Uterus (tissue), 4 donors: ENCODE measurements around the gene KIF1A. TPM values are rescaled to one million over a fixed set of nuclear protein-coding genes. Genes with fewer than 3 reads are reported as not detected.

Source experiments
- DNase-seq, 2 donors: peaks; one replicate each; pipeline ENCODE4 v3.0.0-alpha.2; 2019 to 2020
- H3K27ac ChIP-seq, 2 donors: fragments of 200-600 bp; sonication (generic); 1 replicate in 1 of 2; 2 replicates in 1 of 2; pipeline ENCODE4 v1.5.1; 2016 to 2018
- H3K27me3 ChIP-seq, 2 donors: fragments of 200-600 bp; sonication (generic); one replicate each; pipeline ENCODE4 v1.5.1; 2018 to 2019; ENCODE audit warnings: control low read depth in 1 of 2
- H3K36me3 ChIP-seq, 2 donors: fragments of 200-600 bp; sonication (generic); one replicate each; pipeline ENCODE4 v1.5.1; 2019; ENCODE audit warnings: control low read depth in 1 of 2
- H3K4me1 ChIP-seq, 2 donors: fragments of 200-600 bp; sonication (generic); one replicate each; pipeline ENCODE4 v1.5.1; 2018 to 2019; ENCODE audit warnings: control low read depth in 1 of 2
- H3K4me3 ChIP-seq, 2 donors: fragments of 200-600 bp; sonication (generic); 1 replicate in 1 of 2; 2 replicates in 1 of 2; pipeline ENCODE4 v1.5.1; 2018 to 2019; ENCODE audit warnings: mild to moderate bottlenecking in 1 of 2
- H3K9me3 ChIP-seq, 2 donors: fragments of 200-600 bp; sonication (generic); one replicate each; pipeline ENCODE4 v1.5.1; 2019; ENCODE audit warnings: control low read depth in 1 of 2
- POLR2A ChIP-seq, 2 donors: fragments of 450-650 bp; IDR thresholded peaks; one replicate each; pipeline ENCODE4 v1.6.1; 2016; ENCODE audit warnings: antibody characterized with exemption in 2 of 2, mild to moderate bottlenecking in 1 of 2, moderate library complexity in 1 of 2
- intact Hi-C: fragments of 100-400 bp; cut with DNase I; formaldehyde crosslinking; loops from one replicate; pipeline ENCODE4 v1.15.1; 2023; ENCODE audit warnings: low total_unique reads
- total RNA-seq, 4 donors: library from RNA; depleted of rRNA in 3 of 4; stranded (reverse); fragments of >200 nt in 3 of 4; gene quantifications; one replicate each; pipeline versions ENCODE4 v1.1.0 to v1.2.4, GENCODE V29; 2014 to 2023
- TF ChIP-seq, protein P1 (sequence below), 4 experiments: fragments of 200-600 bp in 2 of 4; fragments of 450-650 bp in 2 of 4; sonication (generic) in 2 of 4; IDR thresholded peaks; one replicate each; pipeline ENCODE4 v1.5.1; 2016 to 2019; ENCODE audit warnings: antibody characterized with exemption in 4 of 4, mild to moderate bottlenecking in 2 of 4, moderate library complexity in 1 of 4
- donor health status: DM: yes; HTN: yes; CAD: no.

KIF1A gene
- total RNA-seq, 4 donors from 2014 or later = 0.37 to 12.9 TPM; not detected in 2

DNA sequence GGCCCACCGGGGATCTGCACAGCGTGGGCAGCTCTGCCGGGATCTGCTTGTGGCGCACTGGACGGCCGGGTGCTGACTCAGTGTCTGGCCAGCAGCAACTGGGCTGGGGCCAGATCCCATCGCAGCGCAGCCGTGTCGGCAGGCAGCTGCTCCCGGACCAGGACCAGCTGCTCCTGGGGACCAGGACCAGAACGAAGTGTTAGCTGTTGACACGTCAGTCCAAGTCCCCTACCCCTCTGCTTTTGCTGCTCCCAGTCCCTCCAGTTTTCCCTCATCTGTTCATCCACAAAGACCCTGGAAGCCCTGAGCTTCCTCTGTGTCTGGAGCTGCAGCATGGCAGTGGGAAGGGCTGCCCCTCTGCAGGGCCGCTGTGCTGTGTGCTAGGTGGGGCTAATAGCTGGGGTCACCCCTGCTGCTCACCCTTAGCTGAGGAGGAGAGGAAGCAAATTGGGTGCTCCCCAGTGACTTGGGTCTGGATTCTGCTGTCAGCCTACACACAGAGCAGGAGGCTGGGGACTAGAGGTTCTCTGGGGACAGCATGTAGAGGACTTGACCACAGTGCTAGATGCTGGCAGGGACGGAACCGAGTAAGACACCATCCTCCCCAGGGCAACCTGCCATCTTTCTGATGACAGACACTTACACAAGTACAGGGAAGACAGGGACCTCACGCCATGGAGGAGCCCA lies 16.9 kb upstream of the KIF1A start:
- intact Hi-C loops = no loop called here
- no peaks in the 10 kb centered on the region for H3K9me3 ChIP-seq
- no peaks in the 10 kb centered on the region for H3K27me3 ChIP-seq
- no peaks in the 10 kb centered on the region for H3K4me1 ChIP-seq
- DNase-seq = peak in 1 of 2 donors; percentile 46
- no peak overlapping the region for H3K4me3 ChIP-seq
- TF ChIP-seq, protein P1, sequence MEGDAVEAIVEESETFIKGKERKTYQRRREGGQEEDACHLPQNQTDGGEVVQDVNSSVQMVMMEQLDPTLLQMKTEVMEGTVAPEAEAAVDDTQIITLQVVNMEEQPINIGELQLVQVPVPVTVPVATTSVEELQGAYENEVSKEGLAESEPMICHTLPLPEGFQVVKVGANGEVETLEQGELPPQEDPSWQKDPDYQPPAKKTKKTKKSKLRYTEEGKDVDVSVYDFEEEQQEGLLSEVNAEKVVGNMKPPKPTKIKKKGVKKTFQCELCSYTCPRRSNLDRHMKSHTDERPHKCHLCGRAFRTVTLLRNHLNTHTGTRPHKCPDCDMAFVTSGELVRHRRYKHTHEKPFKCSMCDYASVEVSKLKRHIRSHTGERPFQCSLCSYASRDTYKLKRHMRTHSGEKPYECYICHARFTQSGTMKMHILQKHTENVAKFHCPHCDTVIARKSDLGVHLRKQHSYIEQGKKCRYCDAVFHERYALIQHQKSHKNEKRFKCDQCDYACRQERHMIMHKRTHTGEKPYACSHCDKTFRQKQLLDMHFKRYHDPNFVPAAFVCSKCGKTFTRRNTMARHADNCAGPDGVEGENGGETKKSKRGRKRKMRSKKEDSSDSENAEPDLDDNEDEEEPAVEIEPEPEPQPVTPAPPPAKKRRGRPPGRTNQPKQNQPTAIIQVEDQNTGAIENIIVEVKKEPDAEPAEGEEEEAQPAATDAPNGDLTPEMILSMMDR (IDR thresholded peaks at IDR 0.05) = no peak
- TF ChIP-seq POLR2A (IDR thresholded peaks at IDR 0.05) = no peak
- no peaks in the 10 kb centered on the region for H3K36me3 ChIP-seq
- H3K27ac ChIP-seq = no peak overlapping the region

DNA sequence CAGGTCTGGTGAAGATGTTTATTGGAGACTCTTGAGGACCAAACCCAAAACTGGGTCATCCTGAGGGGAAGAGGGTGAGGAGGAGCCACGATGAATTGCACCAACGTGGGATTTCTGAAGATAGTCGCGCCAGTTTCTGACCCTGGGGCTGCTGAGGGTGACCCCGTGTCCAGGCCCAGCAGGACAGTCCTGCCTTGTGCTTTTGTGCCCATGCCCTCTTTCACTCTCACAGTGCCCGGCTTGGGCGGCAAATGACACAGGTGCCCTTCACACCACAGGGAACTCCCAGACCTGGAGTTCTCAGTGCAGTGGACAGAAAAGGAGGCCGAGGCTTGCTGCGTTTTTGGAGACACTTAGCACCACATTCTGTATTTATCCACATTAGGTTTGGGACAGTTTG lies 15.5 kb upstream of the KIF1A start:
- Histone ChIP-seq H3K4me1 (no peaks in the 10 kb centered on the region), H3K27me3 (no peaks in the 10 kb centered on the region), H3K36me3 (no peaks in the 10 kb centered on the region), H3K4me3 (no peak overlapping the region), H3K27ac (no peak overlapping the region), H3K9me3 (no peaks in the 10 kb centered on the region)
- intact Hi-C loops = no loop called here
- DNase-seq = no peak
- TF ChIP-seq, protein P1 (IDR thresholded peaks at IDR 0.05) = no peak
- no peak for TF ChIP-seq POLR2A (IDR thresholded peaks at IDR 0.05)

DNA sequence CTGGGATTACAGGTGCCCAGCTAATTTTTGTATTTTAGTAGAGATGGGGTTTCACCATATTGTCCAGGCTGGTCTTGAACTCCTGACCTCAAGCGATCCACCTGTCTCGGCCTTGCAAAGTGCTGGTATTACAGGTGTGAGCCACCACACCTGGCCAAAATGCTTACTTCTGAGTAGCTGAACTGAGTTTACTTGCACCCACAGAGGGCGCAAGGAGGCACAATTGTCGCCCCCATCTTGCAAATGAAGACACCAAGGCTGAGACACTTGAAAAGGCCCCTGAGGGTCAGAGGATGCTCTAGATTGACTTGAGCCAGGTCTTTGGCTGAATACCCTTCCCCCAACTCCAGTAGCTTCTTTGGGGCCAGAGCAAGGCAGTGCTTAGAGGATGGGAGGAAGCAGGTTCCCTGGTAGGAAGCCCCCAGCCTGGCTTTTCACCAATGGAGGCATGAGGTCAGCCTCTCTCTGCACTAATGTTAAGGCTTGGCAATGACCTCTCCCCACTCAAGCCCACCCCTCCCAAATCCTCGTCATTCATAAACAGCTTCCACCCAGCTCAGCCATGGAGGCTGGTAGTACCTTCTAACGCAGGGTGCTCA lies 14.5 kb upstream of the KIF1A start:
- H3K27ac ChIP-seq = no peak overlapping the region
- intact Hi-C loops = no loop called here
- DNase-seq = no peak
- no peaks in the 10 kb centered on the region for H3K4me1 ChIP-seq
- no peaks in the 10 kb centered on the region for H3K36me3 ChIP-seq
- no peaks in the 10 kb centered on the region for H3K27me3 ChIP-seq
- TF ChIP-seq, protein P1 (IDR thresholded peaks at IDR 0.05) = no peak
- TF ChIP-seq POLR2A (IDR thresholded peaks at IDR 0.05) = no peak
- H3K4me3 ChIP-seq = no peak overlapping the region
- H3K9me3 ChIP-seq = no peaks in the 10 kb centered on the region

DNA sequence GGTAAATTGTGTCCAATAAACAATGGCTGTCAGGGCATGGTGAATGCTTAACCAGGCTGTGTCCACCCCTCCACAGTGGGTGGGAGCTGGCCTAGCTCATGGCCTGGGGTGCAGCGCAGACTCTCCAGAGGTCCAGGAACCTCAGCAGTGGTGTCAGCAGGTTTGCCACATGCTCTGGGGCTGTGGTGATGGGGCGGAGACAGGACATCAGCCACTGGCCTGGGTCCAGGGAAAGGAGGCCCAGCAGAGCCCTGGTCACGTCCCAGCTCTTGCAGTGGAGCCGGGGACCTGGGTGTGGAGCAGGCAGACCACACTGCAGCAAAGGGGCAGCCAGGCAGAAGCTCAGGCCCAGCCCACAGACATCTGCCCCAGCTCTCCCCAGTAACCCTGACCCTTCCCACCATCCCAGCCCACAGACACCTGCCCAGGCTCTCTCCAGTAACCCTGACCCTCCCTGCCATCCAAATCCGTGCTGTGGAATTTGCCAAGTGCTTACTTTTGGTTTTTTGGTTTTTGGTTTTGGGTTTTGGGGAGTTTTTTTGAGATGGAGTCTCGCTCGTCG lies 13.8 kb upstream of the KIF1A start:
- intact Hi-C loops = no loop called here
- H3K27me3 ChIP-seq = no peaks in the 10 kb centered on the region
- H3K4me1 ChIP-seq = no peaks in the 10 kb centered on the region
- no peak overlapping the region for H3K4me3 ChIP-seq
- TF ChIP-seq, protein P1 (IDR thresholded peaks at IDR 0.05) = no peak
- TF ChIP-seq POLR2A (IDR thresholded peaks at IDR 0.05) = no peak
- no peaks in the 10 kb centered on the region for H3K36me3 ChIP-seq
- no peaks in the 10 kb centered on the region for H3K9me3 ChIP-seq
- no peak for DNase-seq
- H3K27ac ChIP-seq = no peak overlapping the region

DNA sequence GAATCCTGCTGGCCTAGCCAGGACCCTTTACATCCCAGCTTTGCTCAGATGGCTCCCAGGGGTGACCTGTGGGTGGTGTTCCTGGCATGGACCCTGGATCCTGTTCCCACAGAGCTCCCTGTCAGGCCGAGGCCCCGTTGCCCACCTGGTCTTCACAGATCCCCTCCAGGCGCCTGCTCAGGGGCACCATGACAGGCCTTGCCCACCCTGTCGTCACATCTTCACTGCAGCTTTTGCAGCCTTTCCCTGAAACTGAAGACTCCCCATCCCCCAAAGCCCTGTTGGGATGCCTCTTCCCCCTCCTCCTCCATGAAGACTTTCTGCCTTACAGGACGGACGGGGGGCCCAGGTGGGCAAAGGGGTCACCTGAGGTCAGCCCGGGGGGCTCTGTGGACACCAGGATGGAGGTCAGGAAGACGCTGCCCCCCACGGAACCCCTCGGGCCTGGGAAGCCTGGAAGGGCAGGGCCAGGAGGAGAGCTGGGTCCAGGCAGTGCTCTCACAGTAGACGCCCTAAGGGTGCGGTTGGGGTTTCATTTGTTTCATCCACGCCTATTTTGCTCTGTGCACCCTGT lies 13.0 kb upstream of the KIF1A start:
- Histone ChIP-seq H3K4me3 (no peak overlapping the region), H3K4me1 (no peaks in the 10 kb centered on the region), H3K27ac (no peak overlapping the region), H3K9me3 (no peaks in the 10 kb centered on the region), H3K36me3 (no peaks in the 10 kb centered on the region), H3K27me3 (no peaks in the 10 kb centered on the region)
- DNase-seq = peak; percentile 29 to 30
- intact Hi-C loops = no loop called here
- TF ChIP-seq POLR2A (IDR thresholded peaks at IDR 0.05) = no peak
- TF ChIP-seq, protein P1 (IDR thresholded peaks at IDR 0.05) = no peak
